GM18873 (cell line): ENCODE measurements around the gene UBE2E2.

Source experiments
- ATAC-seq: cut with Tn5 transposase; IDR thresholded peaks from one replicate; pipeline ENCODE4 v1.9.1; 2021; ENCODE audit warnings: mild to moderate bottlenecking, moderate library complexity, moderate number of reproducible peaks; ENCODE audit not compliant: unreplicated experiment, low FRiP score

The UBE2E2 gene

DNA sequence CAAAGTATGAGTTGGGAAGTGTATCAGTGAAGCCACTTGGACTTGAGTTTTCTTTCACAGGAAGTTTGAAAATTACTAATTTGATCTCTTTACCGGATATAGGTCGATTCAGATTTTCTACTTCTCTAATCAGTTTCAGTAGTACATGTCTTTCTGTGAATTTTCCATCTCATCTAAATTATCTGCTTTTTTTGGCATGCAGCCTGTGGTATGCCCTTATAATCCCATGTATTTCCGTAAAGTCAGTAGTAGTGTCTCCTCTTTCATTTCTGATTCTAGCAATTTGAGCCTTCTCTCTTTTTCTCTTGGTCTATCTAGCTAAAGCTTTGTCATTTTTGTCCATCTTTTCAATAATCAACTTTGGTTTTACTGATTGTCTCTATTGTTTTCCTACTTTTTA is 434.2 kb downstream of the UBE2E2 start:
- no peak for ATAC-seq

DNA sequence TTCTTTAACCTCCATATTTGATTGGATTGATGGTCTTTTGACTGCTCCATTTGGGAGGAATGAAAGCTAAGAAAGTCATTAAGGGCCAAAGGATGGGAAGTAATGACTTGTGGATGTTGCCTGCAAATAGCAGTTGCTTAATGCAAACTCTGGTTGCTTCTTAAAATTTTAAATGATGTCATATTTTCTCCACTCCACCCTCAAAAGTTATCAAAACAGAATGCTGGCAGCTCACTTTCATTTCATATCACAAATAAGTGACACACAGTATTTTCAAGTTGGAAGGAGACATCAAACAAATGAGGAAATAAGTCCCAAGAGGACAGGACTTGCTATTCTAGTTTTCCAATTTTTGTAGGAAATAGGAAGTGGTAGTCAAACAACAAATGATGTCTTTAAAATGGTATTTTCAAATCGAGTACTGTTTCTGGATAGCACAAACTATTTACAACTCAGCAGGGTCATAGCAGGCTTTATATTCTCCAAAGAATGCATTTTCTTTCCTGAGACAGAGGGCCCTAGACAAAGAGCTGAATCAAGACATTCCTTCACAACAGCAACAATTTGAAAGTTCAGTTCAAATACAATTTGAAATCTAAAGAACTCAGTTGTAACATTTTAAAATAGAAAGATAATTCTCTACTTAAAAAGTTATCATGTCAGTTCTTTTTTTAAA is 437.5 kb downstream of the UBE2E2 start:
- no peak for ATAC-seq
